ENCODE results near the gene PAK5. TPM values are rescaled to one million over a fixed set of nuclear protein-coding genes. Genes with fewer than 3 reads are reported as not detected.

PAK5 gene
- total and polyA plus RNA-seq, 8 donors: 1.0 to 2.0 (median 1.5) TPM

GRCh38 chr20:9616455-9616805 is 222.4 kb downstream of the PAK5 start:
- no peaks in the 10 kb centered on the region for H3K9me3 ChIP-seq
- H3K36me3 ChIP-seq: no peaks in the 10 kb centered on the region
- FAIRE-seq (no peak), DNase-seq (no peak), ATAC-seq (no peak)
- H3K4me3 ChIP-seq: no peak overlapping the region
- H3K27ac ChIP-seq: no peak overlapping the region
- TF ChIP-seq CTCF (IDR thresholded peaks at IDR 0.05): no peak
- intact Hi-C loops (cut with DNase I): loop anchor here in 2 of 3 donors (5.0 to 10.0 kb wide), 2 partner anchors 296 to 478 kb away; no protein-coding TSS in a partner anchor
- H3K4me1 ChIP-seq: no peaks in the 10 kb centered on the region
- no peaks in the 10 kb centered on the region for H3K27me3 ChIP-seq
- WGBS, 2 donors: 67 to 77% methylated on average over 5 of the region's 5 CpGs

- intact Hi-C loops (cut with DNase I): loop anchor here in 2 of 3 donors (5.0 to 10.0 kb wide), 2 partner anchors 296 to 479 kb away; no protein-coding TSS in a partner anchor
- Histone ChIP-seq H3K36me3 (no peaks in the 10 kb centered on the region), H3K27me3 (no peaks in the 10 kb centered on the region), H3K9me3 (no peaks in the 10 kb centered on the region), H3K4me1 (no peaks in the 10 kb centered on the region), H3K4me3 (no peak overlapping the region), H3K27ac (no peak overlapping the region)
- no peak for TF ChIP-seq CTCF (IDR thresholded peaks at IDR 0.05)
- no peak for FAIRE-seq
- DNase-seq: no peak
- ATAC-seq: no peak
- WGBS, 2 donors: 51 to 71% methylated on average over 8 of the region's 8 CpGs
Observed at GRCh38 chr20:9615766-9616454, 223.0 kb downstream of the PAK5 start.

- ATAC-seq (no peak), DNase-seq (no peak), FAIRE-seq (no peak)
- Histone ChIP-seq H3K9me3 (no peaks in the 10 kb centered on the region), H3K36me3 (no peaks in the 10 kb centered on the region), H3K27me3 (no peaks in the 10 kb centered on the region), H3K27ac (no peak overlapping the region), H3K4me1 (no peaks in the 10 kb centered on the region), H3K4me3 (no peak overlapping the region)
- no peak for TF ChIP-seq CTCF (IDR thresholded peaks at IDR 0.05)
- 34 to 58% methylated on average over 4 of the region's 4 CpGs for WGBS, 2 donors
- intact Hi-C loops (cut with DNase I): loop anchor here in 2 of 3 donors (5.0 to 10.0 kb wide), 2 partner anchors 297 to 480 kb away; no protein-coding TSS in a partner anchor
Observed at GRCh38 chr20:9615118-9615517, 223.8 kb downstream of the PAK5 start.

- intact Hi-C loops (cut with DNase I): loop anchor here in 2 of 3 donors (5.0 to 10.0 kb wide), 2 partner anchors 202 to 481 kb away; no protein-coding TSS in a partner anchor
- DNase-seq (no peak), ATAC-seq (no peak), FAIRE-seq (no peak)
- no peak for TF ChIP-seq CTCF (IDR thresholded peaks at IDR 0.05)
- no peaks in the 10 kb centered on the region for H3K4me1 ChIP-seq
- no peaks in the 10 kb centered on the region for H3K36me3 ChIP-seq
- H3K27me3 ChIP-seq: no peaks in the 10 kb centered on the region
- no peak overlapping the region for H3K4me3 ChIP-seq
- H3K27ac ChIP-seq: no peak overlapping the region
- H3K9me3 ChIP-seq: no peaks in the 10 kb centered on the region
- 71 to 74% methylated on average over 4 of the region's 4 CpGs for WGBS, 2 donors
Observed at GRCh38 chr20:9613871-9614270, 225.0 kb downstream of the PAK5 start.

GRCh38 chr20:9611921-9612320 is 227.0 kb downstream of the PAK5 start:
- Histone ChIP-seq H3K4me3 (no peak overlapping the region), H3K4me1 (no peaks in the 10 kb centered on the region), H3K9me3 (no peaks in the 10 kb centered on the region), H3K36me3 (no peaks in the 10 kb centered on the region), H3K27me3 (no peaks in the 10 kb centered on the region), H3K27ac (no peak overlapping the region)
- intact Hi-C loops (cut with DNase I): loop anchor here in 2 of 3 donors (5.0 to 10.0 kb wide), 2 partner anchors 200 to 483 kb away; no protein-coding TSS in a partner anchor
- TF ChIP-seq CTCF (IDR thresholded peaks at IDR 0.05): no peak
- DNase-seq: no peak
- 81 to 89% methylated on average over 9 of the region's 9 CpGs for WGBS, 2 donors
- FAIRE-seq: no peak
- ATAC-seq: no peak
